H1 (cell line): ENCODE data around the gene IGFBP4. TPM values are rescaled to one million over a fixed set of nuclear protein-coding genes. Genes with fewer than 3 reads are reported as not detected.
A peak's percentile ranks its signal among the peaks of the same experiment; 100 is the strongest.

Source experiments
- CTCF ChIA-PET: fragments of 300-600 bp; sonication (Branson Sonifier 250); formaldehyde crosslinking; loops from one replicate; lab custom pipeline; 2021; ENCODE audit not compliant: partially characterized antibody; lab: Charles Lee
- POLR2A ChIA-PET: fragments of 300-600 bp; sonication (Branson Sonifier 250); formaldehyde crosslinking; loops from one replicate; lab custom pipeline; 2021; ENCODE audit warnings: inconsistent platforms; ENCODE audit not compliant: partially characterized antibody; lab: Charles Lee
- DNase-seq, 2 experiments: peaks; one replicate each; pipeline versions ENCODE4 v3.0.0 to v3.0.0-alpha.2; 2010 to 2022; ENCODE audit warnings: low spot score in 2 of 2, low read depth in 1 of 2, mixed read lengths in 1 of 2
- FAIRE-seq: peaks from 2 replicates; lab custom pipeline; 2011; peaks lifted over from hg19 to GRCh38; lab: Jason Lieb, UNC
- H2AFZ ChIP-seq: 2 replicates; pipeline ENCODE4 v1.8.1; 2012; ENCODE audit warnings: low read length, inconsistent platforms
- H2AK5ac ChIP-seq: 2 replicates; pipeline ENCODE4 v1.6.1; 2013; ENCODE audit warnings: low read depth, low read length
- H2BK120ac ChIP-seq: replicated peaks from 2 replicates; pipeline ENCODE3; 2013; ENCODE audit warnings: low read depth, low read length, inconsistent platforms
- H2BK12ac ChIP-seq: 2 replicates; pipeline ENCODE4 v1.6.1; 2013; ENCODE audit warnings: low read depth, low read length
- H2BK15ac ChIP-seq: 2 replicates; pipeline ENCODE4 v1.6.1; 2013; ENCODE audit warnings: low read length
- H2BK20ac ChIP-seq: 2 replicates; pipeline ENCODE4 v1.6.1; 2013; ENCODE audit warnings: low read length
- H2BK5ac ChIP-seq: 2 replicates; pipeline ENCODE4 v1.6.1; 2013; ENCODE audit warnings: low read depth, low read length
- H3K14ac ChIP-seq: 2 replicates; pipeline ENCODE4 v1.6.1; 2013; ENCODE audit warnings: inconsistent platforms; ENCODE audit not compliant: insufficient read length
- H3K18ac ChIP-seq: 2 replicates; pipeline ENCODE4 v1.6.1; 2013; ENCODE audit warnings: low read length; ENCODE audit errors: extremely low read depth
- H3K23ac ChIP-seq: 2 replicates; pipeline ENCODE4 v1.6.1; 2013; ENCODE audit warnings: inconsistent platforms; ENCODE audit not compliant: insufficient read length
- H3K23me2 ChIP-seq: 2 replicates; pipeline ENCODE4 v1.6.1; 2013; ENCODE audit warnings: low read depth, low read length
- H3K27ac ChIP-seq: 2 replicates; pipeline ENCODE4 v1.6.1; 2011; ENCODE audit warnings: low read depth, low read length, inconsistent platforms
- H3K27me3 ChIP-seq, 4 experiments: replicated peaks in 1 of 4; 1 replicate in 1 of 4; 2 replicates in 3 of 4; pipeline versions ENCODE4 v1.6.1 to v1.8.1; 2011 to 2013; ENCODE audit warnings: low read length in 3 of 4, mild to moderate bottlenecking in 3 of 4, inconsistent platforms in 2 of 4, mixed read lengths in 2 of 4, moderate library complexity in 1 of 4; ENCODE audit not compliant: control insufficient read depth in 3 of 4, insufficient read depth in 3 of 4; ENCODE audit errors: extremely low read depth in 1 of 4
- H3K36me3 ChIP-seq, 4 experiments: 2 replicates each; pipeline versions ENCODE4 v1.6.1 to v1.8.1; 2011 to 2013; ENCODE audit warnings: mild to moderate bottlenecking in 4 of 4, low read length in 3 of 4, moderate library complexity in 2 of 4, control low read depth in 1 of 4, inconsistent platforms in 1 of 4; ENCODE audit not compliant: insufficient read depth in 4 of 4, control insufficient read depth in 2 of 4
- H3K4ac ChIP-seq: replicated peaks from 2 replicates; pipeline ENCODE3; 2013; ENCODE audit warnings: low read length, low read depth, mixed read lengths, inconsistent platforms; ENCODE audit not compliant: insufficient read length
- H3K4me1 ChIP-seq, 4 experiments: replicated peaks in 1 of 4; 1 replicate in 1 of 4; 2 replicates in 3 of 4; pipeline versions ENCODE4 v1.6.1 to v1.8.1; 2011 to 2013; ENCODE audit warnings: low read length in 3 of 4, inconsistent platforms in 2 of 4, mixed read lengths in 1 of 4; ENCODE audit not compliant: insufficient read depth in 4 of 4, control insufficient read depth in 3 of 4
- H3K4me2 ChIP-seq, 2 experiments: 2 replicates each; pipeline versions ENCODE4 v1.6.1 to v1.8.1; 2011 to 2013; ENCODE audit warnings: low read depth in 2 of 2, low read length in 2 of 2, control low read depth in 1 of 2, inconsistent platforms in 1 of 2, mild to moderate bottlenecking in 1 of 2; ENCODE audit not compliant: insufficient read depth in 1 of 2
- H3K4me3 ChIP-seq, 4 experiments: fragments of 200-600, 300-600 bp in 1 of 4; sonication (generic), shearing (Covaris generic), sonication (Bioruptor Twin) in 1 of 4; 2 replicates each; pipeline versions ENCODE4 v1.5.1 to v1.8.1; 2011 to 2016; ENCODE audit warnings: low read length in 4 of 4, low read depth in 3 of 4, control low read depth in 2 of 4, inconsistent platforms in 2 of 4, mild to moderate bottlenecking in 2 of 4, mixed read lengths in 1 of 4, moderate library complexity in 1 of 4; ENCODE audit not compliant: insufficient read depth in 2 of 4; ENCODE audit errors: extremely low read depth in 1 of 4
- H3K56ac ChIP-seq: replicated peaks from 2 replicates; pipeline ENCODE3; 2013; ENCODE audit warnings: low read depth, mild to moderate bottlenecking, mixed read lengths, low read length, inconsistent platforms; ENCODE audit not compliant: insufficient read length
- H3K79me1 ChIP-seq: 2 replicates; pipeline ENCODE4 v1.6.1; 2013; ENCODE audit warnings: low read depth, low read length, control low read depth
- H3K79me2 ChIP-seq, 2 experiments: 2 replicates each; pipeline versions ENCODE4 v1.6.1 to v1.8.1; 2012 to 2013; ENCODE audit warnings: low read length in 2 of 2, mild to moderate bottlenecking in 2 of 2, inconsistent platforms in 1 of 2; ENCODE audit not compliant: insufficient read depth in 2 of 2, control insufficient read depth in 1 of 2
- H3K9ac ChIP-seq, 4 experiments: replicated peaks in 1 of 4; 1 replicate in 1 of 4; 2 replicates in 3 of 4; pipeline versions ENCODE4 v1.6.1 to v1.8.1; 2011 to 2013; ENCODE audit warnings: low read depth in 3 of 4, low read length in 3 of 4, control low read depth in 2 of 4, mild to moderate bottlenecking in 2 of 4, moderate library complexity in 2 of 4, inconsistent platforms in 1 of 4; ENCODE audit errors: extremely low read depth in 1 of 4
- H3K9me3 ChIP-seq, 2 experiments: 2 replicates each; pipeline versions ENCODE4 v1.6.1 to v1.8.1; 2012 to 2013; ENCODE audit warnings: mild to moderate bottlenecking in 2 of 2, moderate library complexity in 2 of 2, control low read depth in 1 of 2, inconsistent platforms in 1 of 2, low read depth in 1 of 2, low read length in 1 of 2, mixed read lengths in 1 of 2; ENCODE audit not compliant: insufficient read depth in 2 of 2
- H4K20me1 ChIP-seq, 2 experiments: replicated peaks in 1 of 2; 2 replicates each; pipeline versions ENCODE3 to v1.8.1; 2011 to 2013; ENCODE audit warnings: inconsistent platforms in 2 of 2, low read length in 2 of 2, mild to moderate bottlenecking in 1 of 2; ENCODE audit not compliant: insufficient read depth in 2 of 2, control insufficient read depth in 1 of 2
- H4K5ac ChIP-seq: 2 replicates; pipeline ENCODE4 v1.6.1; 2013; ENCODE audit warnings: low read length, low read depth, mixed read lengths, inconsistent platforms; ENCODE audit not compliant: insufficient read length
- H4K8ac ChIP-seq: 2 replicates; pipeline ENCODE4 v1.8.0; 2013; ENCODE audit warnings: mild to moderate bottlenecking, moderate library complexity, low read length, inconsistent platforms; ENCODE audit not compliant: insufficient read depth; ENCODE audit errors: extremely low read depth
- H4K91ac ChIP-seq: replicated peaks from 2 replicates; pipeline ENCODE3; 2013; ENCODE audit warnings: low read length, mixed read lengths, inconsistent platforms; ENCODE audit not compliant: insufficient read length
- BRCA1 ChIP-seq: IDR thresholded peaks from 2 replicates; pipeline ENCODE4 v1.6.1; 2012; ENCODE audit warnings: low read depth, low read length, improper control_type of control experiment
- EZH2 ChIP-seq: fragments of 200-600 bp; sonication (generic); IDR thresholded peaks from 2 replicates; pipeline ENCODE4 v1.7.1; 2012; ENCODE audit warnings: low read depth, mild to moderate bottlenecking, moderate library complexity, low read length, inconsistent platforms; ENCODE audit not compliant: severe bottlenecking
- PHF8 ChIP-seq: fragments of 200-600 bp; sonication (generic); conservative IDR thresholded peaks from 2 replicates; pipeline ENCODE4 v1.7.1; 2012; ENCODE audit warnings: low read depth, mild to moderate bottlenecking, inconsistent platforms, low read length, moderate library complexity
- TBP ChIP-seq: IDR thresholded peaks from 2 replicates; pipeline ENCODE4 v1.6.1; 2011; ENCODE audit warnings: low read depth, low read length, improper control_type of control experiment
- WGBS, 2 experiments: shearing (Covaris generic) in 1 of 2; methylation state at CpG; one replicate each; pipeline versions ENCODE4 v1.1.6 to v1.1.7; 2013 to 2015; ENCODE audit warnings: low lambda C conversion rate in 2 of 2, mixed read lengths in 2 of 2, inconsistent platforms in 1 of 2, low coverage in 1 of 2, missing lambda C conversion rate in 1 of 2; ENCODE audit not compliant: insufficient replicate concordance in 2 of 2, insufficient coverage in 1 of 2, insufficient read length in 1 of 2; ENCODE audit errors: extremely low coverage in 1 of 2, missing lambda C conversion rate in 1 of 2; 5-methylcytosine and 5-hydroxymethylcytosine counted together
- polyA plus RNA-seq, 7 experiments: library from polyadenylated mRNA; depleted of rRNA in 3 of 7; stranded (reverse) in 5 of 7; unstranded in 2 of 7; fragments of >200 nt in 5 of 7; fragments of 200-250 nt in 2 of 7; gene quantifications; 1 replicate in 5 of 7; 2 replicates in 1 of 7; 4 replicates in 1 of 7; pipeline versions ENCODE4 v1.2.1 to v1.2.3, GENCODE V29; 2011 to 2013; ENCODE audit warnings: missing spikeins in 2 of 7, mixed read lengths in 2 of 7
- total RNA-seq: library from RNA; stranded (reverse); fragmentation: NEBNext Ultra II Directional; extraction: Animal tissue kit (Norgen Biotek cat#: 25700); gene quantifications from 2 replicates; pipeline ENCODE4 v1.2.1, GENCODE V29; 2021

The IGFBP4 gene
- total and polyA plus RNA-seq, 2 of the 8 experiments (the other 6 are each of a cell fraction or from before 2014, with no cell fraction given) = 85.5 to 105 TPM

GRCh38 chr17:40464392-40464855, 21.2 kb downstream of the IGFBP4 start:
- DNase-seq = no peak
- Histone ChIP-seq H2BK20ac (peak overlapping the region; percentile 99), H2AFZ (no peak overlapping the region), H3K79me2 (no peaks in the 10 kb centered on the region), H3K36me3 (no peaks in the 10 kb centered on the region), H3K14ac (no peak overlapping the region), H2BK120ac (peak overlapping the region; percentile 3), H3K56ac (no peak overlapping the region), H3K9me3 (no peaks in the 10 kb centered on the region), H3K27ac (no peak overlapping the region; the same call in 1 of the 2 replicates), H3K4ac (peak overlapping the region; percentile 61), H4K20me1 (no peaks in the 10 kb centered on the region), H3K23ac (no peak overlapping the region), H2AK5ac (peak overlapping the region; percentile 84; the same call in 1 of the 2 replicates), H3K18ac (0 out of 2 replicates have a peak overlapping the region, but pooled peaks have one; percentile 90), H4K5ac (peak overlapping the region; percentile 10), H3K4me3 (no peak overlapping the region), H3K9ac (no peak overlapping the region), H3K79me1 (no peaks in the 10 kb centered on the region), H3K27me3 (no peaks in the 10 kb centered on the region), H2BK5ac (peak overlapping the region; percentile 95; the same call in 1 of the 2 replicates), H3K23me2 (no peaks in the 10 kb centered on the region; the same call in 1 of the 2 replicates), H2BK12ac (peak overlapping the region; percentile 97; the same call in 1 of the 2 replicates), H3K4me2 (no peak overlapping the region), H4K8ac (no peak overlapping the region), H2BK15ac (no peak overlapping the region), H4K91ac (peak overlapping the region; percentile 71), H3K4me1 (peaks cover 2 to 31% (median 10%) of the 10 kb centered on the region in 4 experiments)
- FAIRE-seq = no peak
- POLR2A ChIA-PET = interaction anchor here (1.1 to 2.3 kb wide), 9 partner anchors 9 to 108 kb away, joined by 3 to 11 read pairs (median 4); partner anchors contain the start of genes IGFBP4 and TOP2A
- CTCF ChIA-PET = interaction anchor here (1.1 to 34.1 kb wide), 4 partner anchors 13 to 426 kb away, joined by 3 to 739 read pairs (median 26); partner anchors contain the start of gene IGFBP4
- 60% methylated on average over 5 of the region's 5 CpGs; no CpG with 5 or more reads in 1 of the 2 experiments for WGBS, 2 experiments
- no peak for TF ChIP-seq PHF8
- no peak for TF ChIP-seq BRCA1
- TF ChIP-seq EZH2 = no peak
- TF ChIP-seq TBP = no peak
